ENCODE data around the gene GPR179.
"Not testable (repeated sequence)": the region's sequence is repeated elsewhere in the genome, so short reads cannot be mapped to it uniquely, and the experiment has no call there.

DNA sequence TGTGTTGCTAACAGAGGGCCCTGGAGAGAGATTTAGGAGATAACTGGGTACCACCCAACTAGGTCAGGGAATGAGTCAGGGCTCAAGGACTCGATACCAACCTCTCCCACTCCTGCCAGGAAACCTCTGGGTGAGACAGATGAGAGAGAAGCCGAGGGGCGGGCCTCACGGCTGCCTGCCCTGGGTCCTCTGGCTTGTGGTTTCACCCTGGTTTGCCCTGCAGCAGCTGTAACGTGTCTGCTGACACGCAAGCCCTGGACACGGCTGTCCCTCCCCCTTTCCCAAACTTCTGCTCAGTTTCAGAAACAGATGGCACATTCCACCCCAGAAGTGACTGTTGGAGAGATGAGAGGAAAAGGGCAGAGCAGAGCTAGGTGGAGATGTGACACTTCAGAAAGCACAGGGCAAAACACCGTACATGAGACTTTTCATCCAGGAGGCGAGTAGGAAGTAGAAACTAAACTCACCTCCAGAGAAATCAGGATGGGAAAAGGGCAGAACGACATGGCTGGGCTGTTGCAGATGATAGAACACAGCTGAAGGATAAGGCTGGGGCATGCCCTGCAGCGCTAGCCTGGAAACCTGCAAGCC lies 57.2 kb downstream of the GPR179 start:
- TF ChIP-seq, protein P1, sequence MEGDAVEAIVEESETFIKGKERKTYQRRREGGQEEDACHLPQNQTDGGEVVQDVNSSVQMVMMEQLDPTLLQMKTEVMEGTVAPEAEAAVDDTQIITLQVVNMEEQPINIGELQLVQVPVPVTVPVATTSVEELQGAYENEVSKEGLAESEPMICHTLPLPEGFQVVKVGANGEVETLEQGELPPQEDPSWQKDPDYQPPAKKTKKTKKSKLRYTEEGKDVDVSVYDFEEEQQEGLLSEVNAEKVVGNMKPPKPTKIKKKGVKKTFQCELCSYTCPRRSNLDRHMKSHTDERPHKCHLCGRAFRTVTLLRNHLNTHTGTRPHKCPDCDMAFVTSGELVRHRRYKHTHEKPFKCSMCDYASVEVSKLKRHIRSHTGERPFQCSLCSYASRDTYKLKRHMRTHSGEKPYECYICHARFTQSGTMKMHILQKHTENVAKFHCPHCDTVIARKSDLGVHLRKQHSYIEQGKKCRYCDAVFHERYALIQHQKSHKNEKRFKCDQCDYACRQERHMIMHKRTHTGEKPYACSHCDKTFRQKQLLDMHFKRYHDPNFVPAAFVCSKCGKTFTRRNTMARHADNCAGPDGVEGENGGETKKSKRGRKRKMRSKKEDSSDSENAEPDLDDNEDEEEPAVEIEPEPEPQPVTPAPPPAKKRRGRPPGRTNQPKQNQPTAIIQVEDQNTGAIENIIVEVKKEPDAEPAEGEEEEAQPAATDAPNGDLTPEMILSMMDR (IDR thresholded peaks at IDR 0.05), result not testable (repeated sequence)
- not testable (repeated sequence) for TF ChIP-seq POLR2A (IDR thresholded peaks at IDR 0.05)

All from uterus (tissue), 2 donors.